IMR-90 (cell line): Measurements from ENCODE around the gene ARHGAP36. TPM values are rescaled to one million over a fixed set of nuclear protein-coding genes. Genes with fewer than 3 reads are reported as not detected.

Experiments used
- ATAC-seq: fragments of 200-7000 bp; cut with Tn5 transposase; 2 replicates; pipeline ENCODE4 v1.9.1; 2020; ENCODE audit warnings: low read depth, mild to moderate bottlenecking, moderate library complexity
- BruUV-seq: library from RNA; stranded (reverse); fragments of 400-500 nt; replicated peaks from 2 replicates; lab custom pipeline; 2021; lab: Mats Ljungman, UMichigan
- CTCF ChIA-PET: fragments of 300-600 bp; formaldehyde crosslinking; extraction: SDS; loops from one replicate; lab custom pipeline; 2021; ENCODE audit warnings: antibody characterized with exemption; lab: Yijun Ruan, JAX
- POLR2A ChIA-PET: fragments of 300-600 bp; sonication (Branson Sonifier 250); formaldehyde crosslinking; loops from one replicate; lab custom pipeline; 2022; ENCODE audit warnings: antibody characterized with exemption; ENCODE audit not compliant: unreplicated experiment; lab: Charles Lee
- DNase-seq: peaks from one replicate; pipeline ENCODE4 v3.0.0; 2013
- H2AFZ ChIP-seq: replicated peaks from 2 replicates; pipeline ENCODE3; 2013; ENCODE audit warnings: low read length, mild to moderate bottlenecking; ENCODE audit not compliant: poor library complexity
- H2AK5ac ChIP-seq: 2 replicates; pipeline ENCODE4 v1.6.1; 2013; ENCODE audit warnings: low read depth, low read length, inconsistent platforms
- H2AK9ac ChIP-seq: replicated peaks from 2 replicates; pipeline ENCODE3; 2013; ENCODE audit warnings: mild to moderate bottlenecking, low read depth, low read length, moderate library complexity; ENCODE audit not compliant: poor library complexity
- H2BK120ac ChIP-seq: 2 replicates; pipeline ENCODE4 v1.6.1; 2013; ENCODE audit warnings: low read depth, low read length, inconsistent platforms
- H2BK15ac ChIP-seq: 3 replicates; pipeline ENCODE4 v1.6.1; 2013; ENCODE audit warnings: low read depth, low read length, inconsistent platforms
- H2BK20ac ChIP-seq: 2 replicates; pipeline ENCODE4 v1.6.1; 2013; ENCODE audit warnings: low read depth, mild to moderate bottlenecking, inconsistent platforms, low read length, moderate library complexity
- H2BK5ac ChIP-seq: 2 replicates; pipeline ENCODE4 v1.6.1; 2013; ENCODE audit warnings: mild to moderate bottlenecking, low read depth, low read length, inconsistent platforms; ENCODE audit not compliant: poor library complexity, severe bottlenecking
- H3K14ac ChIP-seq: replicated peaks from 2 replicates; pipeline ENCODE4 v1.6.1; 2013; ENCODE audit warnings: low read depth, low read length, inconsistent platforms
- H3K18ac ChIP-seq: 2 replicates; pipeline ENCODE4 v1.6.1; 2013; ENCODE audit warnings: low read depth, low read length, control low read depth
- H3K23ac ChIP-seq: 2 replicates; pipeline ENCODE4 v1.6.1; 2013; ENCODE audit warnings: low read depth, low read length, inconsistent platforms
- H3K27ac ChIP-seq: 2 replicates; pipeline ENCODE4 v1.5.1; 2013; ENCODE audit warnings: mild to moderate bottlenecking, control low read depth, low read length; ENCODE audit not compliant: insufficient read depth
- H3K27me3 ChIP-seq: 2 replicates; pipeline ENCODE4 v1.6.1; 2013; ENCODE audit warnings: low read length; ENCODE audit not compliant: control insufficient read depth, insufficient read depth
- H3K36me3 ChIP-seq: 2 replicates; pipeline ENCODE4 v1.6.1; 2013; ENCODE audit warnings: low read length, mixed read lengths; ENCODE audit not compliant: control insufficient read depth, insufficient read depth
- H3K4ac ChIP-seq: 2 replicates; pipeline ENCODE4 v1.6.1; 2013; ENCODE audit warnings: low read depth, low read length, inconsistent platforms
- H3K4me1 ChIP-seq: 2 replicates; pipeline ENCODE4 v1.6.1; 2013; ENCODE audit warnings: low read length, mixed read lengths; ENCODE audit not compliant: control insufficient read depth, insufficient read depth
- H3K4me2 ChIP-seq: 2 replicates; pipeline ENCODE4 v1.6.1; 2013; ENCODE audit warnings: low read depth, mild to moderate bottlenecking, control low read depth, low read length, moderate library complexity
- H3K4me3 ChIP-seq: 2 replicates; pipeline ENCODE4 v1.5.1; 2013; ENCODE audit warnings: low read depth, mild to moderate bottlenecking, control low read depth, low read length, moderate library complexity; ENCODE audit not compliant: insufficient read depth
- H3K56ac ChIP-seq: 2 replicates; pipeline ENCODE4 v1.6.1; 2013; ENCODE audit warnings: low read length, inconsistent platforms; ENCODE audit not compliant: insufficient read depth; ENCODE audit errors: extremely low read depth
- H3K79me1 ChIP-seq, 2 experiments: 2 replicates each; pipeline ENCODE4 v1.6.1; 2013; ENCODE audit warnings: low read length in 2 of 2, inconsistent platforms in 1 of 2, low read depth in 1 of 2
- H3K9ac ChIP-seq: 2 replicates; pipeline ENCODE4 v1.6.1; 2013; ENCODE audit warnings: low read depth, low read length, control low read depth
- H3K9me1 ChIP-seq: 2 replicates; pipeline ENCODE4 v1.6.1; 2013; ENCODE audit warnings: low read length, inconsistent platforms; ENCODE audit not compliant: insufficient read depth
- H3K9me3 ChIP-seq: 2 replicates; pipeline ENCODE4 v1.6.1; 2013; ENCODE audit warnings: low read length; ENCODE audit not compliant: control insufficient read depth, insufficient read depth
- H4K20me1 ChIP-seq: 2 replicates; pipeline ENCODE4 v1.6.1; 2013; ENCODE audit warnings: low read length, inconsistent platforms; ENCODE audit not compliant: insufficient read depth
- H4K5ac ChIP-seq: 2 replicates; pipeline ENCODE4 v1.6.1; 2013; ENCODE audit warnings: mild to moderate bottlenecking, low read depth, low read length, control low read depth
- H4K8ac ChIP-seq, 2 experiments: 2 replicates each; pipeline ENCODE4 v1.6.1; 2013; ENCODE audit warnings: low read depth in 2 of 2, low read length in 2 of 2, control low read depth in 1 of 2, inconsistent platforms in 1 of 2
- H4K91ac ChIP-seq: 2 replicates; pipeline ENCODE4 v1.6.1; 2013; ENCODE audit warnings: low read depth, low read length, inconsistent platforms; ENCODE audit not compliant: insufficient read depth
- BHLHE40 ChIP-seq: fragments of 150-350 bp; IDR thresholded peaks from 2 replicates; pipeline ENCODE4 v1.6.1; 2016; ENCODE audit warnings: mild to moderate bottlenecking, low read depth, low read length
- CHD1 ChIP-seq: IDR thresholded peaks from 2 replicates; pipeline ENCODE4 v1.6.1; 2012; ENCODE audit warnings: low read depth, low read length, improper control_type of control experiment
- FOS ChIP-seq: fragments of 150-350 bp; IDR thresholded peaks from 2 replicates; pipeline ENCODE4 v1.6.1; 2016; ENCODE audit warnings: low read depth, low read length
- MAZ ChIP-seq: IDR thresholded peaks from 2 replicates; pipeline ENCODE4 v1.6.1; 2012; ENCODE audit warnings: low read depth, mild to moderate bottlenecking, low read length, improper control_type of control experiment, moderate library complexity, borderline replicate concordance
- POLR2A ChIP-seq: IDR thresholded peaks from 2 replicates; pipeline ENCODE4 v1.6.1; 2012; ENCODE audit warnings: mild to moderate bottlenecking, low read depth, low read length
- RAD21 ChIP-seq: IDR thresholded peaks from 2 replicates; pipeline ENCODE4 v1.6.1; 2012; ENCODE audit warnings: low read length, improper control_type of control experiment
- RFX5 ChIP-seq: IDR thresholded peaks from 2 replicates; pipeline ENCODE4 v1.8.0; 2012; ENCODE audit warnings: low read depth, mild to moderate bottlenecking, low read length, moderate library complexity
- WGBS, 2 experiments: methylation state at CpG; one replicate each; pipeline versions ENCODE4 v1.1.5 to v1.1.7; 2013; ENCODE audit warnings: missing lambda C conversion rate in 2 of 2; ENCODE audit not compliant: insufficient read length in 1 of 2; ENCODE audit errors: extremely low coverage in 2 of 2; 5-methylcytosine and 5-hydroxymethylcytosine counted together
- dilution Hi-C: fragments of 300-500 bp; cut with HindIII; formaldehyde crosslinking; loops from one replicate; pipeline ENCODE4 v1.14.3; 2018; ENCODE audit warnings: low sequenced_read_pairs; ENCODE audit not compliant: unreplicated experiment
- in situ Hi-C: fragments of 300-500 bp; cut with MboI; formaldehyde crosslinking; loops from 3 replicates; pipeline ENCODE4 v1.14.3; 2019; ENCODE audit warnings: low sequenced_read_pairs, inconsistent platforms, mixed read lengths
- intact Hi-C: fragments of 100-400 bp; cut with micrococcal nuclease; formaldehyde crosslinking; loops from 2 replicates; pipeline ENCODE4 v1.10.0; 2022
- polyA plus RNA-seq, 3 experiments: library from polyadenylated mRNA; depleted of rRNA; stranded (reverse); fragments of >200 nt; gene quantifications; 2 replicates each; pipeline ENCODE4 v1.2.3, GENCODE V29; 2012; ENCODE audit warnings: low replicate concordance in 1 of 3
- total RNA-seq: library from RNA; depleted of rRNA; stranded (reverse); fragments of >200 nt; gene quantifications from 2 replicates; pipeline ENCODE4 v1.2.3, GENCODE V29; 2012

The ARHGAP36 gene
- total and polyA plus RNA-seq, 2 of the 4 experiments (the other 2 are of a cell fraction), result not detected

DNA sequence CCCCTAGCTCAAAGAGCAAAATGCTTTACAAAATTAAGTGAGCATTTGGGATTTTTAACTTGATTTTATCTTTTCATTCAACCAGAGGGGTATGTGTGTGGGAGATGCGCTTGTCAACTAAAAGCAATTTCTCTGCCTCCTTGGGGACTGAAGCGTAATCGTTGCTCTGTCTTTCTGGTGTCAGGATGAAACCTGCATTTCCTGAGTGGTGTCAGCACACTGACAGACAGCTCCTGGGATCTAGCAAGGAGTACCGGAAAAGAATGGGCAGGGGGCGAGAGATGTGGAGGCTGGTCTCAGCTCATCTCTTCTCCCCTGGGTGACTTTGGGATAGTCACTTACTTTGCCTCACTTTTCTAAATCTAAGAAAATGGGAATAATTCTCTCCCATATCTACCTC is 5.1 kb upstream of the ARHGAP36 start:
- dilution Hi-C loops, result no loop called here
- Histone ChIP-seq H2BK20ac (no peak overlapping the region), H3K9me3 (no peaks in the 10 kb centered on the region), H3K9ac (no peak overlapping the region), H4K5ac (no peak overlapping the region), H3K56ac (no peak overlapping the region), H3K4me2 (no peak overlapping the region), H3K4me3 (no peak overlapping the region), H3K36me3 (no peaks in the 10 kb centered on the region), H2AK5ac (no peak overlapping the region), H2BK15ac (no peak overlapping the region), H4K91ac (no peak overlapping the region), H2BK120ac (no peak overlapping the region), H2AK9ac (no peak overlapping the region), H3K4ac (no peak overlapping the region), H4K8ac (no peak overlapping the region), H3K4me1 (no peaks in the 10 kb centered on the region), H3K18ac (no peak overlapping the region), H2BK5ac (no peak overlapping the region), H4K20me1 (no peaks in the 10 kb centered on the region), H3K14ac (no peak overlapping the region), H3K23ac (no peak overlapping the region), H2AFZ (no peak overlapping the region), H3K27ac (no peak overlapping the region), H3K79me1 (no peaks in the 10 kb centered on the region), H3K9me1 (no peaks in the 10 kb centered on the region), H3K27me3 (peaks cover 13% of the 10 kb centered on the region)
- WGBS, 2 experiments, result 83% methylated on average over 2 of the region's 5 CpGs; no CpG with 5 or more reads in 1 of the 2 experiments
- ChIA-PET CTCF (no interaction called here), POLR2A (no interaction called here)
- no peak for ATAC-seq
- TF ChIP-seq FOS (no peak), RAD21 (no peak), RFX5 (no peak), CHD1 (no peak), POLR2A (no peak), MAZ (no peak), BHLHE40 (no peak)
- BruUV-seq, result no TSS peak
- DNase-seq, result no peak
- in situ Hi-C loops, result no loop called here
- intact Hi-C loops, result no loop called here
